Keratinocyte (primary cell): Measurements from ENCODE around the gene MMD. TPM values are rescaled to one million over a fixed set of nuclear protein-coding genes. Genes with fewer than 3 reads are reported as not detected.

ENCODE experiments used
- DNase-seq: peaks from one replicate; pipeline ENCODE4 v3.0.0-alpha.2; 2011; ENCODE audit warnings: low read depth, missing footprints, low spot score
- FAIRE-seq: peaks from 2 replicates; lab custom pipeline; 2011; peaks lifted over from hg19 to GRCh38; lab: Jason Lieb, UNC
- H2AFZ ChIP-seq: 2 replicates; pipeline ENCODE4 v1.6.0; 2012; ENCODE audit warnings: low read length, control low read depth, inconsistent platforms; ENCODE audit not compliant: control insufficient read depth
- H3K27ac ChIP-seq: 2 replicates; pipeline ENCODE4 v1.5.1; 2011; ENCODE audit warnings: low read length; ENCODE audit not compliant: control insufficient read depth, insufficient read depth
- H3K27me3 ChIP-seq: 3 replicates; pipeline ENCODE4 v1.6.0; 2011; ENCODE audit warnings: low read length; ENCODE audit not compliant: control insufficient read depth, insufficient read depth; ENCODE audit errors: extremely low read depth
- H3K36me3 ChIP-seq, 2 experiments: 2 replicates in 1 of 2; 3 replicates in 1 of 2; pipeline ENCODE4 v1.5.1; 2011; ENCODE audit warnings: low read length in 2 of 2, mild to moderate bottlenecking in 1 of 2; ENCODE audit not compliant: control insufficient read depth in 2 of 2, insufficient read depth in 2 of 2; ENCODE audit errors: extremely low read depth in 1 of 2
- H3K4me1 ChIP-seq: 3 replicates; pipeline ENCODE4 v1.5.1; 2011; ENCODE audit warnings: low read length; ENCODE audit not compliant: control insufficient read depth, insufficient read depth; ENCODE audit errors: extremely low read depth
- H3K4me2 ChIP-seq: 3 replicates; pipeline ENCODE4 v1.6.0; 2011; ENCODE audit warnings: low read depth, low read length; ENCODE audit not compliant: control insufficient read depth, insufficient read depth; ENCODE audit errors: extremely low read depth
- H3K4me3 ChIP-seq, 3 experiments: fragments of 200-600 bp in 1 of 3; sonication (generic) in 1 of 3; 2 replicates in 2 of 3; 3 replicates in 1 of 3; pipeline ENCODE4 v1.5.1; 2011 to 2016; ENCODE audit warnings: low read length in 3 of 3, mild to moderate bottlenecking in 3 of 3, control low read depth in 2 of 3, inconsistent platforms in 1 of 3, low read depth in 1 of 3, mixed read lengths in 1 of 3, mixed run types in 1 of 3, moderate library complexity in 1 of 3; ENCODE audit not compliant: control insufficient read depth in 2 of 3, insufficient read depth in 2 of 3; ENCODE audit errors: extremely low read depth in 1 of 3
- H3K79me2 ChIP-seq: 2 replicates; pipeline ENCODE4 v1.6.0; 2012; ENCODE audit warnings: low read length; ENCODE audit not compliant: control insufficient read depth, insufficient read depth
- H3K9ac ChIP-seq: 3 replicates; pipeline ENCODE4 v1.6.0; 2011; ENCODE audit warnings: low read length; ENCODE audit not compliant: control insufficient read depth, insufficient read depth; ENCODE audit errors: extremely low read depth
- H3K9me1 ChIP-seq: 3 replicates; pipeline ENCODE4 v1.6.0; 2011; ENCODE audit warnings: low read length; ENCODE audit not compliant: control insufficient read depth, insufficient read depth; ENCODE audit errors: extremely low read depth
- H3K9me3 ChIP-seq: 2 replicates; pipeline ENCODE4 v1.5.1; 2012; ENCODE audit warnings: low read depth, low read length; ENCODE audit not compliant: control insufficient read depth
- H4K20me1 ChIP-seq: 3 replicates; pipeline ENCODE4 v1.6.0; 2011; ENCODE audit warnings: low read length; ENCODE audit not compliant: control insufficient read depth, insufficient read depth; ENCODE audit errors: extremely low read depth
- EZH2 ChIP-seq: IDR thresholded peaks from one replicate; pipeline ENCODE4 v1.6.1; 2012; ENCODE audit warnings: inconsistent platforms, mild to moderate bottlenecking, low read length, moderate library complexity
- dilution Hi-C: fragments of 300-500 bp; cut with MboI; formaldehyde crosslinking; loops from one replicate; pipeline ENCODE4 v1.7.0; 2020; ENCODE audit warnings: low sequenced_read_pairs; ENCODE audit not compliant: extremely low pct_ligation_motif_present
- polyA plus RNA-seq, 5 experiments: library from polyadenylated mRNA; depleted of rRNA in 3 of 5; stranded (reverse) in 3 of 5; stranded (forward) in 1 of 5; unstranded in 1 of 5; fragments of >200 nt; gene quantifications; 1 replicate in 1 of 5; 2 replicates in 3 of 5; 3 replicates in 1 of 5; pipeline versions ENCODE4 v1.2.1 to v1.2.3, GENCODE V29; 2011 to 2012; ENCODE audit warnings: missing spikeins in 2 of 5, low read depth in 1 of 5, low replicate concordance in 1 of 5
- TF ChIP-seq, protein P1 (sequence below), 3 experiments: IDR thresholded peaks in 1 of 3; conservative IDR thresholded peaks in 1 of 3; optimal IDR thresholded peaks in 1 of 3; 2 replicates in 2 of 3; 3 replicates in 1 of 3; pipeline versions ENCODE3 to v1.5.1; 2011; ENCODE audit warnings: low read length in 3 of 3, mild to moderate bottlenecking in 3 of 3, moderate library complexity in 2 of 3, control low read depth in 1 of 3, inconsistent platforms in 1 of 3; ENCODE audit not compliant: insufficient read depth in 2 of 3; ENCODE audit errors: extremely low read depth in 1 of 3

Gene MMD
- polyA plus RNA-seq, 1 donor (not counting 4 experiments of a cell fraction or from before 2014, with no cell fraction given): 6.4 TPM

DNA sequence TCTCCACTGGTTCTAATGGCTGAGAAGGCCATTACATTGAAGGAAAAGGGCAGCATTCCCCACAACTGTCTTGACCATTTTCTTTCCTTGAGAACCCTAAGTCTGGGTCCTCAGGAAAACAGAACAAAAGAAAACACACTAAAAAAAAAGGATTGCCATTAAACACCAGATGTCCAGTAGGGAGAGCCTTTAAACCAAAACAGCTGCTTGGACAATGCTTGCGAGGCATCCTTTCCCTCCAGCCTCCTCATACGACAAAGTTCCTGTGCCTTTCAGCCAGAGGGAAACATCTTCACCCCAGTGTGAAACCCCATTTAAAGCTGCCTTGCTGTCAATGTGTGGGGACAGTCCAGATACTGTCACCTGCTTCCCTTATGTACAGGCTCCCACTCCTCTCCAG lies 74.3 kb downstream of the MMD start:
- Histone ChIP-seq H3K9ac (no peak overlapping the region), H3K36me3 (no peaks in the 10 kb centered on the region), H3K4me2 (no peak overlapping the region), H3K27me3 (no peaks in the 10 kb centered on the region), H3K27ac (no peak overlapping the region), H3K9me3 (no peaks in the 10 kb centered on the region), H3K4me3 (no peak overlapping the region), H2AFZ (no peak overlapping the region), H4K20me1 (no peaks in the 10 kb centered on the region), H3K4me1 (no peaks in the 10 kb centered on the region), H3K9me1 (no peaks in the 10 kb centered on the region), H3K79me2 (no peaks in the 10 kb centered on the region)
- dilution Hi-C loops: no loop called here
- FAIRE-seq (no peak), DNase-seq (no peak)
- TF ChIP-seq, protein P1, sequence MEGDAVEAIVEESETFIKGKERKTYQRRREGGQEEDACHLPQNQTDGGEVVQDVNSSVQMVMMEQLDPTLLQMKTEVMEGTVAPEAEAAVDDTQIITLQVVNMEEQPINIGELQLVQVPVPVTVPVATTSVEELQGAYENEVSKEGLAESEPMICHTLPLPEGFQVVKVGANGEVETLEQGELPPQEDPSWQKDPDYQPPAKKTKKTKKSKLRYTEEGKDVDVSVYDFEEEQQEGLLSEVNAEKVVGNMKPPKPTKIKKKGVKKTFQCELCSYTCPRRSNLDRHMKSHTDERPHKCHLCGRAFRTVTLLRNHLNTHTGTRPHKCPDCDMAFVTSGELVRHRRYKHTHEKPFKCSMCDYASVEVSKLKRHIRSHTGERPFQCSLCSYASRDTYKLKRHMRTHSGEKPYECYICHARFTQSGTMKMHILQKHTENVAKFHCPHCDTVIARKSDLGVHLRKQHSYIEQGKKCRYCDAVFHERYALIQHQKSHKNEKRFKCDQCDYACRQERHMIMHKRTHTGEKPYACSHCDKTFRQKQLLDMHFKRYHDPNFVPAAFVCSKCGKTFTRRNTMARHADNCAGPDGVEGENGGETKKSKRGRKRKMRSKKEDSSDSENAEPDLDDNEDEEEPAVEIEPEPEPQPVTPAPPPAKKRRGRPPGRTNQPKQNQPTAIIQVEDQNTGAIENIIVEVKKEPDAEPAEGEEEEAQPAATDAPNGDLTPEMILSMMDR (optimal IDR thresholded peaks at IDR 0.05 in 1 of 3, IDR thresholded peaks at IDR 0.05 in 1 of 3, conservative IDR thresholded peaks at IDR 0.05 in 1 of 3; ENCODE audit: extremely low read depth in 1 of 3, insufficient read depth in 2 of 3, low read length in 3 of 3): no peak

- Histone ChIP-seq H3K9me3 (no peaks in the 10 kb centered on the region), H3K9ac (no peak overlapping the region), H3K9me1 (no peaks in the 10 kb centered on the region), H3K27ac (no peak overlapping the region), H3K36me3 (no peaks in the 10 kb centered on the region), H4K20me1 (no peaks in the 10 kb centered on the region), H3K4me3 (no peak overlapping the region), H3K4me2 (no peak overlapping the region), H3K27me3 (no peaks in the 10 kb centered on the region), H3K4me1 (no peaks in the 10 kb centered on the region), H2AFZ (no peak overlapping the region), H3K79me2 (no peaks in the 10 kb centered on the region)
- TF ChIP-seq, protein P1 (optimal IDR thresholded peaks at IDR 0.05 in 1 of 3, IDR thresholded peaks at IDR 0.05 in 1 of 3, conservative IDR thresholded peaks at IDR 0.05 in 1 of 3; ENCODE audit: extremely low read depth in 1 of 3, insufficient read depth in 2 of 3, low read length in 3 of 3): no peak
- TF ChIP-seq EZH2: no peak
- FAIRE-seq (no peak), DNase-seq (no peak)
- dilution Hi-C loops: no loop called here
Observed at GRCh38 chr17:55346658-55347057, 75.0 kb downstream of the MMD start.
